22Rv1 (cell line): Measurements from ENCODE around the gene GOT1.

Experiments
- H3K27ac ChIP-seq: fragments of 450-650 bp; 2 replicates; pipeline ENCODE4 v1.5.1; 2017
- ZFX ChIP-seq: fragments of 450-650 bp; IDR thresholded peaks from 2 replicates; pipeline ENCODE4 v1.6.1; 2017; ENCODE audit warnings: antibody characterized with exemption, borderline replicate concordance
- TF ChIP-seq, protein P1 (sequence below): fragments of 450-650 bp; IDR thresholded peaks from 2 replicates; pipeline ENCODE4 v1.5.1; 2017; ENCODE audit warnings: mild to moderate bottlenecking

The GOT1 gene

DNA sequence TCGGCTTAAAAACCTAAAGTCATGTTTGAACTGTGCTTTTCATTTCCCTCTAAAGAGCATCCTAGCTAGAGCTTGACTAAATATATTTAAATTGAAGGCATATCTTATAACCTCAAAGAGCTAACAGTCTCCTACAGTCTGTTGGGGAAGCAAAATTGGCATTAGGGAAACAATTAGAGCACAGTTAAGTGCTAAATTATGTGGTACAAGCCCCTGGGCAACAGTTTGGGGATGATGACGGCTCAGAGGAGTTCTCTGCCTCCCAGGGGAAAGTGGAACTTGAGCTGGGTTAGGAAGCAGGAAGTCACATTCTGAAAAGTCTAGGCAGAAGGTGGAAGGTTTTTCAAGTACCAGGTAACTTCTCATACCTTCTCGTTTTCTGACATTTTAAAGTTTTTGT is 18.6 kb upstream of the GOT1 start:
- TF ChIP-seq, protein P1, sequence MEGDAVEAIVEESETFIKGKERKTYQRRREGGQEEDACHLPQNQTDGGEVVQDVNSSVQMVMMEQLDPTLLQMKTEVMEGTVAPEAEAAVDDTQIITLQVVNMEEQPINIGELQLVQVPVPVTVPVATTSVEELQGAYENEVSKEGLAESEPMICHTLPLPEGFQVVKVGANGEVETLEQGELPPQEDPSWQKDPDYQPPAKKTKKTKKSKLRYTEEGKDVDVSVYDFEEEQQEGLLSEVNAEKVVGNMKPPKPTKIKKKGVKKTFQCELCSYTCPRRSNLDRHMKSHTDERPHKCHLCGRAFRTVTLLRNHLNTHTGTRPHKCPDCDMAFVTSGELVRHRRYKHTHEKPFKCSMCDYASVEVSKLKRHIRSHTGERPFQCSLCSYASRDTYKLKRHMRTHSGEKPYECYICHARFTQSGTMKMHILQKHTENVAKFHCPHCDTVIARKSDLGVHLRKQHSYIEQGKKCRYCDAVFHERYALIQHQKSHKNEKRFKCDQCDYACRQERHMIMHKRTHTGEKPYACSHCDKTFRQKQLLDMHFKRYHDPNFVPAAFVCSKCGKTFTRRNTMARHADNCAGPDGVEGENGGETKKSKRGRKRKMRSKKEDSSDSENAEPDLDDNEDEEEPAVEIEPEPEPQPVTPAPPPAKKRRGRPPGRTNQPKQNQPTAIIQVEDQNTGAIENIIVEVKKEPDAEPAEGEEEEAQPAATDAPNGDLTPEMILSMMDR, result no peak
- no peak for TF ChIP-seq ZFX

DNA sequence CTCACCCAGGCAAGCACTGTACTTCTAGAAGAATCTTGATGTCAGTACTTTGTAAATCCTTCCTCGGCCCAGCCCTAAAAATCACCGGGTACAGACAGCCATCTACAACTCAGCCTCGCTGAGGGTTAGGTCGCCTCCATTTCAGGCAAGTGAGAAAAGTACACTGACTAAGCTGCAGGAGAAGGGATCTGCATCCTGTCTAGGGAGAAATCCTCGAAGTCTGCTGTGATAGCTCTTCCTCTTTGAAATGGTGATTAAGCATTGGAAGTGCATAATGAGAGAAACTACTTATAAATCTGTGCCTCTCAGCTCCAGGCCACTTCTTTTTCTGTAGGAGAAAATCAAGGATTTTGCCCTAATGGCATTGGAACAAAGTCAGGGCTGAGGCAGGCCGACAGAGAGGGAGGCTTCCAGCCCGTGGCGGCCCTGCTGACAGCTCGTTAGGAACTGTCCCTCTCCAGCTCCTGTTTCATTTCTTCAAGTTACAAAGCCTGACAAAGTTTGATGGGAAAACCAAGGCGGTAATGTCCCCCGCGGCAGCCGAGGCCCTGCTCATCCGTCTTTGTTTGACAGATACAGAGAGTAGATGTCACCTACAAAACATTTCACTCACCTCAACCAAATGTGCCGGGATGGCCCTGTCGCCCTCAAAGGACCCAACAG is 14.1 kb upstream of the GOT1 start:
- 0 out of 2 replicates have a peak overlapping the region, but pooled peaks have one; percentile 1 for H3K27ac ChIP-seq
- TF ChIP-seq, protein P1, result no peak
- no peak for TF ChIP-seq ZFX

More for the DNA sequence above, 18.6 kb upstream of the GOT1 start:
- H3K27ac ChIP-seq, result no peak overlapping the region

DNA sequence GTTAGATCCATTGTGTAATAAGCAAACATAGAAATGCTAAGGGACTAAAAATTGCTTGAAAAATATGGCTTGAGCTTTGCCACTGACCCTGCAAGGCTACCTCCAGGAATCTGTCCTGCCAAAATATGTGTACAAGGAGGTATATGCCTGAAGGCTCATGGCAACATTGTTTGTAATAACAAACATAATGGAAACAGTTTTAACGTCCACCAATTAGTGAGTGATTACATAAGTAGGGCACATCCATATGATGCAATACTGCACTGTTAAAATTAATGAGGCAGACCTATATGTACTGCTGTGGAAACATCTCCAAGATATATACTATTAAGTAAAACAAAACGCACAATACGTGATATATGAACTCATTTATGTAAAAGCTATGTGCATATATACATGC is 13.1 kb upstream of the GOT1 start:
- H3K27ac ChIP-seq, result 0 out of 2 replicates have a peak overlapping the region, but pooled peaks have one; percentile 1
- TF ChIP-seq, protein P1, result no peak
- TF ChIP-seq ZFX, result no peak

DNA sequence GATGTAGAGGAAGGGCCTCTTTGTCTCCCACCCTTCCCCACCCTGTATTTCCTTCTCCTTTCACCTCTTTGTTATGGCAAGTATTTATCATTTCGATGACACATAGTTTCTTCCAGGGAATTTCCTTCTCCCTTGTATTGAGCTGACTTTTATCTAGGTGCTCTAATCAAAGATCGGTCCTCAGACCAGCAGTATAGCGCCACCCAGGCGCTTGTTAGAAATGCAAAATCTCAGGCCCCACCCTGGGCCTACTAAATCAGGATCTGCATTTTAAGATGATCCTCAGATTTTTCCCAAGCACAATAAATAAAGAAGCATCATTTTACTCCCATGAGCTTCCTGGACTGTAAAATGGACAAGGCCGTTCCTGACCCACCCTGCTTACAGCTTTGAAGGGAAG is 12.0 kb upstream of the GOT1 start:
- no peak for TF ChIP-seq ZFX
- TF ChIP-seq, protein P1, result no peak
- no peak overlapping the region for H3K27ac ChIP-seq

DNA sequence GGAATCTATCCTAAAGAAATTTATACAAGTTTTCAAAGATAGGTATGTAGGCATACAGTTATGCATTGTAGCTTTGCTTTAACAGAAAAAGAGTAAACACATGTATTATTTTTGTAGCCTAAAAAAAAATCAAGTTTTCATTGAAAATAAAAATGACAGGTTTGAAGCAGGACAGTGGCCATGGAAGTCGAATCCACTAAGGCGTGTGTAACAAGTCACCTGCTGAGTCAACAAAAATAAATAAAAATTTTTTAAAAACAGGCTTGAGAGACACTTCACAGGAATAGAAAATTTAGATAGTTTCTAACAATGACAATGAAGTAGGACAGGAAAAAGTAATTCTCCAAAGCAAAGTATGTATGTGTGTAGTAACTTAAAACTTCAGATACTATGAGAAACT is 8.5 kb upstream of the GOT1 start:
- no peak for TF ChIP-seq ZFX
- TF ChIP-seq, protein P1, result no peak
- H3K27ac ChIP-seq, result no peak overlapping the region

DNA sequence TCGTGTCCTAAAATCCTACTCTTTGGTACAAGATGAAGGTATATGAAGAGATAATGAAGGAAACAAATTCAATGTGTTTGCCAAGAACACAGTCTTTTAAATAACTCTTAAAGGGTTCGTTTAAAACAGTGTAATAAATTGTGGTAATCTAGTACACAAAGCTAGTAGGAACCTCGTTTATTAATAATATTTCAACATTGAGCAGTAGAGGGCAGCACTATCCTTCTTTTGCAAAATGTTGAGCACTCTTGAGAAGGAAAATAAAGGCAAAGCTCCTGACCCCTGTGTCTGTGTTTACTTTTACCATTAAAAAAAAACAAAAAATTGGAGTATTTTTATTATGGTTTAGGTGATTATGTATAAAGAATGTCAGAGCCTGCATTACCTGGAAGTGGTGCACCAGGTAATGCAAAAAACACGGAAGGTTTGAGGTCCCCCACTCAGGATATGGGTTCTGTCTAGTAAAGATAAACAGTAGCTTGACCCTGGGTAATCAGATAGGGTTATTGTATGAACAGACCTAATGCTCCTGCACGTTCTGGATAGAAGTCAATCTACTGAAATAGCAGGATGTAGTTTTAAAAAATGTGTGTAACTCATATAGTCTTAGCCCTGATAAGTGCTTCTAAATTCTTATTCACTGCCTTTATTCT is 5.7 kb upstream of the GOT1 start:
- H3K27ac ChIP-seq, result no peak overlapping the region
- TF ChIP-seq, protein P1, result peak; percentile 82
- no peak for TF ChIP-seq ZFX

DNA sequence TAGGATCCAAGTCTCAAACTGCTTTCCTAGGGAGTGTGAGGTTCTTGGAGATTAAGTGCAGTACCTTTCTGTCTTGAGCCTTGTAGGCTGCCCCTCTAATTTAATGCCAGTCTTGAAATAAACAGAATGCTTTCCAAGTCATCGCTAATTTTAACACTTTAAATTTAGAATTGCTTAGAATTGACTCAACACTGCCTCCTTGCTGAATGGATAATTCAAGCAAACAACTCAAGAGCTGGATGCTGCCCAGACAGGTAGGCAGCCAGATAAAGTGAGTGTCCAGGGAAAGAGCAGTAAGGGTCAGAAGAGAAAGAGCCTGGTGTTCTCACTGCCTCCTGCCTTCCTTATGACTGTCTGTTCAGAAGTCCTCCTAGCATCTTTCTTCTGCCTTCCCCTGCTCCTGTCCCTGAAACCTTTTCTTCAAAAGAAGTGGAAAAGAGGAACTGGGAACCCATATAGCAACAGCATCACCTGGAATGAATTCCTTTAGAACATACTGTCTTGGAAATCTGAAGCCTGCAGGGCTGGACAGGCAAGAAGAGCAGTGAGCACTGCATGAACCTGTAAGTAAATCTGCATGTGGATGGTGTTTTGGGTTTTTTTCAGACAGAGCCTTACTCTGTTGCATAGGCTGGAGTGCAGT is 3.1 kb upstream of the GOT1 start:
- TF ChIP-seq ZFX, result no peak
- TF ChIP-seq, protein P1, result peak; percentile 34; the same call in 1 of the 2 replicates
- H3K27ac ChIP-seq, result 0 out of 2 replicates have a peak overlapping the region, but pooled peaks have one; percentile 2
